Bronchial epithelial cell (primary cell): ENCODE data around the gene PRND. TPM values are rescaled to one million over a fixed set of nuclear protein-coding genes. Genes with fewer than 3 reads are reported as not detected.

Experiments
- DNase-seq: peaks from one replicate; pipeline ENCODE4 v3.0.0-alpha.2; 2010; ENCODE audit warnings: low read depth
- FAIRE-seq: peaks from 2 replicates; lab custom pipeline; 2011; peaks lifted over from hg19 to GRCh38; lab: Jason Lieb, UNC
- H3K27me3 ChIP-seq: 2 replicates; pipeline ENCODE4 v1.5.1; 2011; ENCODE audit warnings: low read length; ENCODE audit not compliant: control insufficient read depth, insufficient read depth
- H3K36me3 ChIP-seq: 2 replicates; pipeline ENCODE4 v1.5.1; 2011; ENCODE audit warnings: low read length; ENCODE audit not compliant: control insufficient read depth, insufficient read depth
- H3K4me3 ChIP-seq: 2 replicates; pipeline ENCODE4 v1.5.1; 2011; ENCODE audit warnings: mild to moderate bottlenecking, low read depth, low read length, control low read depth
- total RNA-seq: library from RNA; depleted of rRNA; stranded (reverse); fragments of >200 nt; gene quantifications from 2 replicates; pipeline ENCODE4 v1.2.1, GENCODE V29; 2014
- TF ChIP-seq, protein P1 (sequence below): IDR thresholded peaks from 2 replicates; pipeline ENCODE4 v1.5.1; 2011; ENCODE audit warnings: mild to moderate bottlenecking, moderate library complexity, low read length, control low read depth, inconsistent platforms; ENCODE audit not compliant: insufficient read depth, severe bottlenecking

The PRND gene
- total RNA-seq, 1 donor from 2014 or later = not detected

DNA sequence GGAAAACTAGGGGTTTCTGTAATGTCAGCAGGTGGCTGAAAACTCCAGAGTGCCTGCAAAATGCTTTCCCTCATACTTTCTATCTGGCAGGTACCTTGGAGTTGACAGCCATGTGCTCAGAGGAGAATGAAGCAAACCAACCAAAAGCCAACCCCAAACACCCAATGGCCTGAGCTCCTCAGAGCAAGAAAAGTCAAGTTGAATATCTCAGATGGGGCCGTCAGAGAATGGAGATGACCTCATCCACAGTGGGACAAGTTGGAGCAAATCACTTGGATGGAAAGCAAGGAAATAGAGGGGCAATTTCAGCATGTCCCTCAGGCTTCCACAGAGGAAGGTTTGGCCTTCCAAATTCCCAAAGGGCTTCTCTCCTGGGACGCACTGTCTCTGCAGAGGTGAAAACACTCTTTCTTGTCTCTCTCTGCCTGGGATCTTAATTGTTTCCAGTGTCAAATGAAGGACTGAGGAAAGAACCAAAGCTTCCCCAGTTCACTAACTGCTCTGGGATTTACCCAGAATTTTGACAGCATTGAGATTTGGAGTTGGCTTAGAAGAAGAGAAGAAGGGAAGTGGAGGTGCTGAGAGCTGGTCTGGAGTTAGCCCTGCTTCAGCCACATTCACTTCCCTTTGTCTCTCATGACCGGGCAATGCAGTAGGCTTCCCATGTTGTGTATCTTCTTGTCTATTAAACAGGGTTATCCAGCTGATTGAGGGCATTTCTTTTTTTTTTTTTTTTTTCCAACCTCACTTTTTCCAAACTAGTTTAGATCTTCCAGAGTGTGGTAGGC is 42.2 kb downstream of the PRND start:
- FAIRE-seq (peak; percentile 52), DNase-seq (peak; percentile 59)
- H3K27me3 ChIP-seq = peaks cover 1% of the 10 kb centered on the region
- no peaks in the 10 kb centered on the region for H3K36me3 ChIP-seq
- TF ChIP-seq, protein P1, sequence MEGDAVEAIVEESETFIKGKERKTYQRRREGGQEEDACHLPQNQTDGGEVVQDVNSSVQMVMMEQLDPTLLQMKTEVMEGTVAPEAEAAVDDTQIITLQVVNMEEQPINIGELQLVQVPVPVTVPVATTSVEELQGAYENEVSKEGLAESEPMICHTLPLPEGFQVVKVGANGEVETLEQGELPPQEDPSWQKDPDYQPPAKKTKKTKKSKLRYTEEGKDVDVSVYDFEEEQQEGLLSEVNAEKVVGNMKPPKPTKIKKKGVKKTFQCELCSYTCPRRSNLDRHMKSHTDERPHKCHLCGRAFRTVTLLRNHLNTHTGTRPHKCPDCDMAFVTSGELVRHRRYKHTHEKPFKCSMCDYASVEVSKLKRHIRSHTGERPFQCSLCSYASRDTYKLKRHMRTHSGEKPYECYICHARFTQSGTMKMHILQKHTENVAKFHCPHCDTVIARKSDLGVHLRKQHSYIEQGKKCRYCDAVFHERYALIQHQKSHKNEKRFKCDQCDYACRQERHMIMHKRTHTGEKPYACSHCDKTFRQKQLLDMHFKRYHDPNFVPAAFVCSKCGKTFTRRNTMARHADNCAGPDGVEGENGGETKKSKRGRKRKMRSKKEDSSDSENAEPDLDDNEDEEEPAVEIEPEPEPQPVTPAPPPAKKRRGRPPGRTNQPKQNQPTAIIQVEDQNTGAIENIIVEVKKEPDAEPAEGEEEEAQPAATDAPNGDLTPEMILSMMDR = no peak
- no peak overlapping the region for H3K4me3 ChIP-seq

GRCh38 chr20:4764805-4765204 is 43.1 kb downstream of the PRND start:
- no peak for DNase-seq
- Histone ChIP-seq H3K36me3 (no peaks in the 10 kb centered on the region), H3K27me3 (peaks cover 1% of the 10 kb centered on the region), H3K4me3 (no peak overlapping the region)
- TF ChIP-seq, protein P1 = no peak
- FAIRE-seq = peak; percentile 77

GRCh38 chr20:4765681-4766080 is 44.0 kb downstream of the PRND start:
- TF ChIP-seq, protein P1 = no peak
- FAIRE-seq = no peak
- no peak overlapping the region for H3K4me3 ChIP-seq

GRCh38 chr20:4766631-4767030 is 44.9 kb downstream of the PRND start:
- FAIRE-seq (peak; percentile 68), DNase-seq (no peak)
- H3K4me3 ChIP-seq = no peak overlapping the region
- peaks cover 1% of the 10 kb centered on the region for H3K27me3 ChIP-seq
- TF ChIP-seq, protein P1 = no peak
- H3K36me3 ChIP-seq = no peaks in the 10 kb centered on the region

More at GRCh38 chr20:4765681-4766080, 44.0 kb downstream of the PRND start:
- Histone ChIP-seq H3K36me3 (no peaks in the 10 kb centered on the region), H3K27me3 (peaks cover 1% of the 10 kb centered on the region)
- no peak for DNase-seq

DNA sequence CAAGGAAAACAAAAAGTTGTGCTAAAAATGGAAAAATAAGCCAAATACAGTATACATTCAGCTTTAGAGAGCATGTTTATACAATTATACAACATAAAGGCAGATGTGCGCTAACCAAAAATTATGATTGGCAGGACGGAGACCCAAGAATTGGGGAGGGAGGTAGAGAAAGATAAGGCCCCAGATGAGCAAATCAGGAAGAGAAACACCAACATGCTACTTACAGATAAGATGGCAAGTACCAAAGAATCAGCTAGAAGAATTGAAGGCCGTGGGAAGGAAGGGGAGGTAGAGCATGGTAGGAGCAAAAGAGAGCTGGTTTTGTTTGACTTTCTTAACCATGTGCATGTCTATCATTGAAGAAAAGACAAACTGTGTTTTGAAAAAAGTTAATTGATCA is 45.4 kb downstream of the PRND start:
- H3K27me3 ChIP-seq = peaks cover 1% of the 10 kb centered on the region
- DNase-seq (no peak), FAIRE-seq (no peak)
- no peaks in the 10 kb centered on the region for H3K36me3 ChIP-seq
- TF ChIP-seq, protein P1 = no peak
- no peak overlapping the region for H3K4me3 ChIP-seq
